ENCODE measurements around the gene FXYD6. TPM values are rescaled to one million over a fixed set of nuclear protein-coding genes. Genes with fewer than 3 reads are reported as not detected.

FXYD6 gene
- total RNA-seq, 1 donor from 2014 or later: 20.0 TPM

DNA sequence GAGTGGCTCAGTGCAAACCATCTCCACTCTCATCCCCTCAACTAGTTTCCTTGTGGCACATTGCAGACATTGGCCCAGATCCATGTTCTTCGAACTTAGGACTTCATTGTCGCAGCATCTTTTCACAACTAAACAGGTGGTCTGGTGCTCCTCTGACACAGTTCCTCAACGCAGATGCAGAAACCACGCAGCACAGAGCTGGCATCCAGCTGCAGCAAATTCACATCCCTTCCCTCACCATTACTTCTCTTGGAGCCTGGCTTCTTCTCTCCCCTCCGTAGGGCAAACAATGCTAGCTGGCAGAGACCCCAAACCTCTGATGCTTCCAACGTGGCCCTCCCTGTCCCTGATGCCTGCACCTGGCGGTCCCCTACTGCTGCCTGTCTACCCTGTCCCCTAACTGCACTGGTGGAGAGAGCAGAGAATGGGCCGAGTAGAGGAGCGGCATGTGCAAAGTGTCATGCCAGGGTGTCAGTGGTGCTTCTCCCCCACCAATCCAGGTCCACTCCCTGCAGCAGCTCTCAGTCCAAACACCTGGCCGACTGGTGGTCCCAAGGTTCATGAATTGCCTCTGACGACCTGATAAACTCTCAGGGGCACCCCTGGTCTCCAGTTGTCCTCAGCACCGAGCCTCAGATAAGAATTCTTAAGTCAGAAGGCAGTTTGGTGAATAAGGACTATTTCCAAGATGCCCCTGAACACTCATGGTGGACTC lies 34.6 kb upstream of the FXYD6 start:
- no peak for DNase-seq (ENCODE audit: extremely low read depth, low read depth, low spot score)

GRCh38 chr11:117910525-117910924 lies 34.1 kb upstream of the FXYD6 start:
- DNase-seq (ENCODE audit: extremely low read depth, low read depth, low spot score): no peak

GRCh38 chr11:117909611-117910382 lies 33.3 kb upstream of the FXYD6 start:
- DNase-seq (ENCODE audit: extremely low read depth, low read depth, low spot score): no peak

GRCh38 chr11:117908959-117909610 lies 32.6 kb upstream of the FXYD6 start:
- DNase-seq (ENCODE audit: extremely low read depth, low read depth, low spot score): no peak

DNA sequence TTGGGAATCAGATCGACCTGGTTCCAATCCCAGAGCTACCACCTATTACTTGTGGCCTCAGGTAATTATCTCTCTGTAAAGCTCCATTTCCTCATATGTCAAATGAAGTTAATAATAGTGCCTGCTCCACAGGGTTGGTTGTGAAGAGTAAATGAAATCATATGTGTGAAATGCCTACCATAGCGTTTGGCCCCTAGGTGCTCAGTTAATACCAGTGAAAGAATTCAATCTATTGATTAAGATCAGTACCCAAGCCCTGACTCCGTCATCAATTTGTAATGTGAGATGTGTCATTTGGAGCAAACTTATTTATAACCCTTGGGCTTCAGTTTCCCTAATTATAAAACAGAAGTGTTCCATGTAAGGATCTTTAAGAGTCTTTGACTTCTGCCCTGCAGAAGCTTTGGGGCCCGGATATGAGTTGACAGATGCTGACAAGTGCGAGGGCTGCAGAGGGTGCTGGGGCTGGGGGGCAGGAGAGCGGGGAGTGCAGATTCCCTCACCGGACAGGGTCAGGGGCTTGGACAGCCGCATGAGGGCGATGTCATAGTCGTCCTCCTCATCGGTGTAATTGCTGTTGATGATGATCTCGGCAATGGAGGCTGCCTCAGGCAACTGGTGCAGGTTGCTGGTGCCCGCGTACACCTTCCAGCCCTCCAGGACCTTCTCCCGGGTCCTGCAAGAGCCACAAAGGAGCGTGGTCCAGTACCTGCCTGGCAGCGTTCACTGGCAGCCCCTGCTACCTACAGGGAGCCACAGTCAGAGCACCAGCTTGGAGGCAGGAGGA lies 31.8 kb upstream of the FXYD6 start:
- DNase-seq (ENCODE audit: extremely low read depth, low read depth, low spot score): no peak

DNA sequence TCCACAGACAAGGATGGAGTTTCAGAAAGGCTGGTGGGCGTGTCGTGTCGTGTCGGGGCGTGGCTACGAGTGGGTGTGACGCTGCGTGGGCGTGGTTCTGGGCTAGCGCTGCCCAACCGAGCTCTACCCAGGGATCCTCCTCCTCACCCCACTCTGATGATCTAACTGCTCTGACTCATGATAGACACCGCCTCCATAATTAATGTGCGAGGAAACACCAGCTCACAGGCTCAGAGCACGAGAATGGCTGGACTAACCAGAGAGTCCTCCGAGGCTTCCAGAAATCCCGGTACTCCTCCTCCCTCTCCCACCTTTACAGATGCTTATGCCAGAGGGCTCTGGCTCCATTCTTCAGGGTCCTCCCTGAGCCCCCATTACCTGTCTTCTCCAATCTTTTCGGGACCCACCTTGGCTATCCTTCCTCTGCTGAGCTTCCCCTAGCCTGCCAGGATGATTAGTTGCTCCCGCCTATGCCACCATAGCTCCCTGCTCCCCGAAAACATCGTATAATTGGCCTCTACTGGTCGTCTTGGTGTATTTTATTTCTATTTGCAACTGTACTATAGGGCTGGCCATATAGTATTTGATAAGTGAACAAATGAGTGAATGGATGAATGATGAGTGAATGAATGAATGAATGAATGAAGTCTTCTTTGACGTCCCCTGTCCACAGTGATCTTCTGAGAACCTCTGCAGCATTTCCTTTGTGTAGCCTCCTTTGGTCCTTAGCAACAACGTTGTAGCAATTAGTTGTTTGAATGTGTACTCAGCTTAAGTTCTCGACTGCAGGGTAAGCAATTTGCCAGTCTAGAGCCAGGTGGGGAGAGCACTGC lies 31.0 kb upstream of the FXYD6 start:
- peak; percentile 80 for DNase-seq (ENCODE audit: extremely low read depth, low read depth, low spot score)

DNA sequence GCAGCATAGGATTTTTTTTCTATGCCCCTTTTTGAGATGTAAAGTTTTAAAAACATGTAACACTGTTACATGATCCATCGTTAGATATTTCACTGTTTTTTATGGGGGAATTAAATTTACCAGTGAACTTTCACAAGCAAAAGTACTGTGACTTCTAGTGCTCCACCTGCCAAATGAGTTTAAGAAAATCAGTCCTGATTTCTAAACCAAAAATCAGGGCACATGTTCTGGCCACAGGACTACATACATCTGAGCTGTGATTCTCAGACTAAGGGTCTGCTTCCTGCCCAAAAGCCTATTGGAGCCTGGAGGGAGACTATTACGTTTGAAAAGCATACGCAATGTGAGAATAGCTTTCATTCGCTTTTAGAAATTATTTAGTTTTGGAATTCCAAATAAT lies 30.3 kb upstream of the FXYD6 start:
- DNase-seq (ENCODE audit: extremely low read depth, low read depth, low spot score): no peak

DNA sequence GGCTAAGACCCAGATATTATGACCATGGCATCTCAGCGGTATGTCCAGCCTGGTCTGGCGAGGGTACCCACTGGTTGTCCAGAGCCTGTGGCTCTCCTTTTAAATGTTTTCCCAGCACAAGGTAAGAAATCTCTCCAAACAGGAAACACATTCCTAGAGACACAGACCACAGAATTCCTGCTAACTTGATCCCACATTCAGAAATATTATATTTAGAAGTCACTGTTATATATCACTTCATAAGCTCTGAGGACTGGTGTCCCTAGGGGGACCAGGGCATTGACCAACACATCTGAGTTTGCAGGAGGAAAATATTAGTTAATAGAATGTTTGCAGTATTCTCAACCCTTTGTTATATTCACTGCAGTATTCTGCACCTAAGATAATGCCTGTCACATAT lies 29.7 kb upstream of the FXYD6 start:
- DNase-seq (ENCODE audit: extremely low read depth, low read depth, low spot score): no peak

- DNase-seq (ENCODE audit: extremely low read depth, low read depth, low spot score): no peak
Measured at GRCh38 chr11:117905524-117905923, 29.1 kb upstream of the FXYD6 start.

- no peak for DNase-seq (ENCODE audit: extremely low read depth, low read depth, low spot score)
Measured at GRCh38 chr11:117903505-117904382, 27.3 kb upstream of the FXYD6 start.

- no peak for DNase-seq (ENCODE audit: extremely low read depth, low read depth, low spot score)
Measured at GRCh38 chr11:117902001-117902845, 25.8 kb upstream of the FXYD6 start.

DNA sequence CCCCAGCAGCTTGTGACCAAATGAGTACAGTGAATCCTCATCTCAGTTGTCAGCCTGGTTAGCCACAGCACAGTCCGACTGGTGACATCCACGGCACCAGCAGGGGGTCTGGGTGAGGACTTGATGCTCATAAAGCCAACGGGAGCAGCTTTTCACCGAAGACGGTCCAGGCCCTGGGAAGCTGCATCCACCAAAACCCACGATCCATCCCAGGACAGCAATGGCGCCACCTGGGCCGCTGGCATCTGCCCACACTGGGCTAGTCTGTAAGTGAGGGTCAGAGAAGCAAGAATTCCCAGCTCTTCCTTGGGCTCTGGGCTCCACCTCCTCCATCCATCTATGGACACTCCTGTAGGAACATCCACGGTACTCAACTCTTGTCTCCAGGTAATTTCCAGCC lies 25.1 kb upstream of the FXYD6 start:
- DNase-seq (ENCODE audit: extremely low read depth, low read depth, low spot score): no peak

DNA sequence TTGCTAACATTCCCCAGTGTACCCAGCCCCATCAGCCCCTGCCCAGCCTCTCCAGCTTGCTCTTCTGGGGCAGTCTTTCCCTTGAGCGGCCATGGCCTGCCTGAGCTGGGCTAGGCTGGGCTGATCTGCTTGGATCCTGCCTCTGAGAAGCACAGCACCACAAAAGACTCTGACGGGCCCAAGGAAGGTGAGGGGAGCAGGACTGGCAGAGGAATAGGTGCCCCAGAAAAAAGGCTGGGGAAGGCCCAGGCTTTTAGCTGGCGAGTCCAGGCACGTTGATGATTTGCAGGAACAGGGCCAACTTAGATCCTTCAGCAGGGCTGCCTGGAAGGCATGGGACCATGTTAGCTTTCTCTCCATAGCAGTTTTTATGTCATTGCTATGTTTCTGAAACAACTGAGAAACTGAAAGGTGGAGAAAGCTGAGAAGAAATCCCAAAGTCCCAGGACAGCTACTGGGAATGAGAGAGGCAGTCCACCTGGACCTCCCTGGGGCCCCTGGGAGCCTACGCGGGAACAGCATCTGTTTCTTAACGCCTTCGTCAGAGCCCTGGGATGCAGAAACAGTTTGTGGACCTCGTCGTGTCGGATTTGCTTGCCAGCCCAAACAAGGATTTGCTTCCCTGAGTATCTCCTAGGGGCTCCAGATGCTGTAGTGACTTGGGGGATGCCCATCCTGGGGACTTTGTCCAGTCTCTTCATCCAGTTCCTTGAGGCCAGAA lies 24.4 kb upstream of the FXYD6 start:
- DNase-seq (ENCODE audit: extremely low read depth, low read depth, low spot score): no peak

DNA sequence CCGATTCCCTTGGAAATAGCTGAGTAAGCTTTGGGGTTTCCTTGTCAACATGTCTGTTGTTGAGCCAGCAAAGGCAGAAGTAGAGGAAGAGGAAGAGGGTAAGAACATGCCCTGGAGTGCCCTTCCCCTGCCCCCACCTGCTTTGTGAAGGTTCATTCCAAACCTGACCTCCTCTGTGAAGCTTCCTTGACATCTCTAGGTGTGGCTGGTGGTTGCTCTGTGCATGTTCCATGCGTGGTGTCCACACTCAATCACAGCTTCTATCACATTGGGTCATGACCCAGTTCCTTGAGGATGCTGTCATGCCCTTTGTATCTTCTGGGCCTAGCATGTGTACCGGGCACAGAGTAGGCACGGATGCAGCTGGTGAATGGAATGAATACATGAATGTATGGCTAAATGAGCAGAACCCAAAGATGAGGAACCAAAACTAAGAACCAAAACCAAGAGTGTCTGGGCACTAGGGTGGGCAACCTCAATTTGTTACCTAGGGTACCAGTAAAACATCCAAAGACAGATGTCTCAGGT lies 23.7 kb upstream of the FXYD6 start:
- DNase-seq (ENCODE audit: extremely low read depth, low read depth, low spot score): no peak

DNA sequence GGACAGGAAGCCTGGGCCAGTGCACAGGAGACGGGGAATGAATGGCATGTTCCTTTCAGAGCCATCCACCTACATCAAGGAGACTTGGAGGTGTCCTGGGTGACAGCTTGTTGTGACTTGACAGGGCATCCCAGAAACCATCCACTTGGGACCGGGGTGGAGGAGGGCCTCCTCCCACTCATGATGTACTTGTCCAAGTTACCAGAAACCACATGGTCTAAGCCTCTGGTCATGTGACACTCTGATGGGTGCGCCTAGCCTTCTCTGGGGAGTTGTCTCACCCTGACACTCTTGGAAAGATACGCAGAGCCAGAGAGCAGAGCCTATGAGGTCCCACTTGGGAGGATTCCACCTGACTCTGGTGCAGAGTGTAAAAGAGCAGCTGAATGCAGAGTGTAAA lies 21.6 kb upstream of the FXYD6 start:
- DNase-seq (ENCODE audit: extremely low read depth, low read depth, low spot score): no peak

DNA sequence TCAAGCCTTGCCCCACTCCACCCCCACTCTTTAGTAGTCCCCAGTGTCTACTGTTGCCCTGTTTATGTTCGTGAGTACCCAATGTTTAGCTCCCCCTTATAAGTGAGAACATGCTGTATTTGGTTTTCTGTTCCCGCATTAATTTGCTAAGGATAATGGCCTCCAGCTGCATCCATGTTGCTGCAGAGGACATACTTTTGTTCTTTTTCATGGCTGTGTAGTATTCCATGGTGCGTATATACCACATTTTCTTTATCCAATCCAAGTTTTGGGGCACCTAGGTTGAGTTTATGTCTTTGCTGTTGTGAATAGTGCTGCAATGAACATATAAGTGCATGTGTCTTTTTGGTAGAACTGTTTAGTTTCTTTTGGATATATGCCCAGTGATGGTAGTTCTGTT lies 16.2 kb upstream of the FXYD6 start:
- DNase-seq (ENCODE audit: extremely low read depth, low read depth, low spot score): no peak

- no peak for DNase-seq (ENCODE audit: extremely low read depth, low read depth, low spot score)
Measured at GRCh38 chr11:117891362-117891761, 14.9 kb upstream of the FXYD6 start.
